Right cardiac atrium (tissue), 5 donors: Measurements from ENCODE around the gene SMPDL3A. TPM values are rescaled to one million over a fixed set of nuclear protein-coding genes. Genes with fewer than 3 reads are reported as not detected.

ENCODE experiments used
- polyA plus RNA-seq: library from polyadenylated mRNA; stranded (reverse); fragments of 200-250 nt; gene quantifications from one replicate; pipeline ENCODE4 v1.2.3, GENCODE V29; 2013
- total RNA-seq, 4 donors: library from RNA; stranded (reverse); fragmentation: NEBNext Ultra II Directional; extraction: Animal tissue kit (Norgen Biotek cat#: 25700); gene quantifications; one replicate each; pipeline ENCODE4 v1.2.1, GENCODE V29; 2021
- donor health status: healthy with polysubstance abuse.
- donor health status: DM: no; HTN: yes; CAD: no.
- donor health status: DM: no; HTN: no; CAD: no.
- donor health status: DM: no; HTN: yes; CAD: no; lungs with severe emphysema.
- donor health status: DM: yes; HTN: yes; CAD: no.

SMPDL3A gene
- total and polyA plus RNA-seq, 5 donors, result 4.7 to 8.3 (median 7.0) TPM

Other genes starting within 250 kb of the SMPDL3A start
- under 1 TPM; 0.45 to 0.57 (median 0.52) TPM for gene PKIB, start 178.9 kb upstream of the SMPDL3A start, total RNA-seq
- gene PKIB, start 178.9 kb upstream of the SMPDL3A start, polyA plus RNA-seq, result 0.25 TPM
- 1 to 10 TPM in 2 of 4 donors, under 1 TPM in 1, not detected in 1; 0.51 to 1.1 (median 1.0) TPM for gene FABP7, start 9.5 kb upstream of the SMPDL3A start, total RNA-seq
- 3.3 TPM for gene FABP7, start 9.5 kb upstream of the SMPDL3A start, polyA plus RNA-seq
- gene CLVS2, start 207.0 kb downstream of the SMPDL3A start, total RNA-seq, result not detected
- under 0.01 TPM for gene CLVS2, start 207.0 kb downstream of the SMPDL3A start, polyA plus RNA-seq